ENCODE data around the gene KIAA1755. TPM values are rescaled to one million over a fixed set of nuclear protein-coding genes. Genes with fewer than 3 reads are reported as not detected.
"Not testable (repeated sequence)": the region's sequence is repeated elsewhere in the genome, so short reads cannot be mapped to it uniquely, and the experiment has no call there.

KIAA1755 gene
- total and polyA plus RNA-seq, 11 donors, result 2.1 to 6.7 (median 3.5) TPM

- no peaks in the 10 kb centered on the region for H3K9me3 ChIP-seq
Observed at GRCh38 chr20:38249536-38250310, 10.8 kb downstream of the KIAA1755 start.

GRCh38 chr20:38248133-38248532, 12.4 kb downstream of the KIAA1755 start:
- no peaks in the 10 kb centered on the region for H3K27me3 ChIP-seq
- TF ChIP-seq, protein P1, sequence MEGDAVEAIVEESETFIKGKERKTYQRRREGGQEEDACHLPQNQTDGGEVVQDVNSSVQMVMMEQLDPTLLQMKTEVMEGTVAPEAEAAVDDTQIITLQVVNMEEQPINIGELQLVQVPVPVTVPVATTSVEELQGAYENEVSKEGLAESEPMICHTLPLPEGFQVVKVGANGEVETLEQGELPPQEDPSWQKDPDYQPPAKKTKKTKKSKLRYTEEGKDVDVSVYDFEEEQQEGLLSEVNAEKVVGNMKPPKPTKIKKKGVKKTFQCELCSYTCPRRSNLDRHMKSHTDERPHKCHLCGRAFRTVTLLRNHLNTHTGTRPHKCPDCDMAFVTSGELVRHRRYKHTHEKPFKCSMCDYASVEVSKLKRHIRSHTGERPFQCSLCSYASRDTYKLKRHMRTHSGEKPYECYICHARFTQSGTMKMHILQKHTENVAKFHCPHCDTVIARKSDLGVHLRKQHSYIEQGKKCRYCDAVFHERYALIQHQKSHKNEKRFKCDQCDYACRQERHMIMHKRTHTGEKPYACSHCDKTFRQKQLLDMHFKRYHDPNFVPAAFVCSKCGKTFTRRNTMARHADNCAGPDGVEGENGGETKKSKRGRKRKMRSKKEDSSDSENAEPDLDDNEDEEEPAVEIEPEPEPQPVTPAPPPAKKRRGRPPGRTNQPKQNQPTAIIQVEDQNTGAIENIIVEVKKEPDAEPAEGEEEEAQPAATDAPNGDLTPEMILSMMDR (IDR thresholded peaks at IDR 0.05), result no peak
- TF ChIP-seq POLR2A (IDR thresholded peaks at IDR 0.05), result no peak
- no peak for DNase-seq
- WGBS, 4 donors, result 69 to 86% (median 70%) methylated on average over 8 of the region's 8 CpGs
- H3K9me3 ChIP-seq, result peaks cover 0 to 11% (median 3%) of the 10 kb centered on the region in 12 donors
- peaks cover 0 to 29% (median 8%) of the 10 kb centered on the region in 12 donors for H3K4me1 ChIP-seq
- peak overlapping the region in 2 of 12 donors; percentile 46 to 48 for H3K27ac ChIP-seq
- no peak for ATAC-seq
- H3K4me3 ChIP-seq, result no peak overlapping the region
- intact Hi-C loops (cut with DNase I), result no loop called here
- peaks cover 0 to 17% (median 0%) of the 10 kb centered on the region in 9 donors for H3K36me3 ChIP-seq

More at GRCh38 chr20:38249536-38250310, 10.8 kb downstream of the KIAA1755 start:
- H3K4me1 ChIP-seq, result peaks cover 0 to 42% (median 8%) of the 10 kb centered on the region in 12 donors
- no peaks in the 10 kb centered on the region for H3K27me3 ChIP-seq
- no peak for DNase-seq
- intact Hi-C loops (cut with DNase I), result loop anchor here in 1 of 10 donors (10.0 kb wide), 1 partner anchor 635 kb away; no protein-coding TSS in a partner anchor
- no peak overlapping the region for H3K27ac ChIP-seq
- H3K36me3 ChIP-seq, result peaks cover 0 to 7% (median 0%) of the 10 kb centered on the region in 9 donors
- 73 to 77% (median 75%) methylated on average over 9 of the region's 9 CpGs for WGBS, 4 donors
- no peak overlapping the region for H3K4me3 ChIP-seq
- no peak for TF ChIP-seq POLR2A (IDR thresholded peaks at IDR 0.05)
- TF ChIP-seq, protein P1 (IDR thresholded peaks at IDR 0.05), result no peak
- ATAC-seq, result no peak

GRCh38 chr20:38247725-38248124, 12.8 kb downstream of the KIAA1755 start:
- H3K4me3 ChIP-seq; intact Hi-C loops (cut with DNase I); ATAC-seq; DNase-seq; H3K27me3 ChIP-seq: not testable (repeated sequence)
- peaks cover 0 to 25% (median 7%) of the 10 kb centered on the region in 12 donors for H3K4me1 ChIP-seq
- peak overlapping the region in 2 of 12 donors; percentile 46 to 48 for H3K27ac ChIP-seq
- H3K9me3 ChIP-seq, result peaks cover 0 to 15% (median 7%) of the 10 kb centered on the region in 12 donors
- WGBS, 4 donors, result 64 to 93% (median 82%) methylated on average over 4 of the region's 4 CpGs
- peaks cover 0 to 17% (median 0%) of the 10 kb centered on the region in 9 donors for H3K36me3 ChIP-seq

DNA sequence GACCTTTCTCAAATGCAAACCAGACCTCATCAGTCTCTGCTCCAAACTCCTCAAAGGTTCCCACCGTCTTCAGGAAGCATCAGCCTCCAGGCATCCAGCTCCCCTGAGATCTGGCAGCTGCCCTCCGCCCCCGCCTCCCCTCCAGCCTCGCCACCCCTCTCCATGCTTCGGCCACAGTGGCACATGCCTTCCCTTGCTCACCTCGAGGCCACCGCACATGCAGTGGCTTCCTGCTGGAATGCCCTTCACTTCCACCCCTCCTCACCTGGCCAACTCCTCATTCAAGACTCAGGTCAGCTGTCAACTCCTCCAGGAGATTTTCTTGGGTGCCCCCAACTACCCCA, 13.4 kb downstream of the KIAA1755 start:
- Histone ChIP-seq H3K27me3 (no peaks in the 10 kb centered on the region), H3K27ac (peak overlapping the region in 2 of 12 donors; percentile 46 to 48), H3K4me1 (peaks cover 0 to 23% (median 6%) of the 10 kb centered on the region in 12 donors), H3K4me3 (no peak overlapping the region), H3K9me3 (peaks cover 0 to 21% (median 13%) of the 10 kb centered on the region in 12 donors), H3K36me3 (peaks cover 0 to 17% (median 0%) of the 10 kb centered on the region in 9 donors)
- TF ChIP-seq, protein P1 (IDR thresholded peaks at IDR 0.05), result no peak
- TF ChIP-seq POLR2A (IDR thresholded peaks at IDR 0.05), result no peak
- no peak for DNase-seq
- intact Hi-C loops (cut with DNase I), result no loop called here
- 72 to 82% (median 81%) methylated on average over 7 of the region's 7 CpGs for WGBS, 4 donors
- no peak for ATAC-seq

All from heart left ventricle (tissue), 16 donors.